ENCODE data around the gene SLC6A18. TPM values are rescaled to one million over a fixed set of nuclear protein-coding genes. Genes with fewer than 3 reads are reported as not detected.

SLC6A18 gene
- total and polyA plus RNA-seq, 2 of the 13 experiments (the other 11 are each of a cell fraction or from before 2014, with no cell fraction given): not detected

DNA sequence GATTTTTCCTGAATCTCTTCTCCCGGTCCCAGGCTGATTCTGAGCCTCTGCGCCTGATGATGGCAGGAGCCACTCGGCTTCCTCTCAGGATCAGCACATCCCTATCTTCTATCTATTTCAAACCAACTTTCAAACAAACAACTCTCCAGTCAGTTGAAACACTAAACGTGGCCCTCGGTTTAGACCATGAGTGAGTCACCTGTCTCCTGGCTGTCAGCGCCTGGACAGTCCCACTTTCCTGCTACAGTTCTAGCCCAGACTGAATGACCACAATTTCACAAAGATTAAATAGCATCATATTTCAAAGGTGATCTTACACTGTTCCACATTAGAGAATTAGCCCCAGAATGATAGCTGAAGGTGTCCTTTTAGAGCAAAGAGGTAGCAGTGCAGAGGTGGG, 17.6 kb upstream of the SLC6A18 start:
- FAIRE-seq: no peak
- Histone ChIP-seq H3K36me3 (replicated peaks in 1 of 2; ENCODE audit: control insufficient read depth in 1 of 2, insufficient read depth in 2 of 2, low read length in 2 of 2) (no peaks in the 10 kb centered on the region), H3K27ac (ENCODE audit: extremely low read length, insufficient read depth, low read length) (no peak overlapping the region), H4K20me1 (ENCODE audit: insufficient read depth, low read length) (no peaks in the 10 kb centered on the region), H3K9ac (ENCODE audit: insufficient read depth, low read depth, low read length) (no peak overlapping the region), H2AFZ (ENCODE audit: low read length) (no peak overlapping the region), H3K4me1 (ENCODE audit: insufficient read depth, low read length) (peaks cover 16% of the 10 kb centered on the region), H3K4me3 (replicated peaks in 1 of 3; ENCODE audit: insufficient read depth in 1 of 3, low read depth in 2 of 3, low read length in 3 of 3) (no peak overlapping the region), H3K9me3 (ENCODE audit: low read length) (no peaks in the 10 kb centered on the region), H3K79me2 (ENCODE audit: insufficient read depth, low read length) (no peaks in the 10 kb centered on the region), H3K27me3 (ENCODE audit: control insufficient read depth in 1 of 2, insufficient read depth in 2 of 2, low read length in 2 of 2) (peaks cover 15 to 68% of the 10 kb centered on the region in 2 experiments), H3K4me2 (ENCODE audit: low read depth, low read length) (no peak overlapping the region)
- TF ChIP-seq ZNF782 (CRISPR knock-in tag; IDR thresholded peaks at IDR 0.05; ENCODE audit: borderline replicate concordance): no peak
- TF ChIP-seq TRIM24 (CRISPR knock-in tag; IDR thresholded peaks at IDR 0.05): no peak
- no peak for TF ChIP-seq TOPORS (CRISPR knock-in tag; IDR thresholded peaks at IDR 0.05)
- peak; percentile 21; the same call in 1 of the 2 replicates for TF ChIP-seq RFX5 (IDR thresholded peaks at IDR 0.05; ENCODE audit: low read depth, low read length)
- no peak for TF ChIP-seq ZNF841 (CRISPR knock-in tag; IDR thresholded peaks at IDR 0.05; ENCODE audit: borderline replicate concordance)
- no peak for TF ChIP-seq ELF3 (CRISPR knock-in tag; IDR thresholded peaks at IDR 0.05)
- TF ChIP-seq FOSL2 (CRISPR knock-in tag; IDR thresholded peaks at IDR 0.05): 0 out of 2 replicates have a peak, but pooled peaks have one; percentile 9
- TF ChIP-seq ZSCAN30 (CRISPR knock-in tag; IDR thresholded peaks at IDR 0.05): no peak
- no peak for TF ChIP-seq RORA (CRISPR knock-in tag; IDR thresholded peaks at IDR 0.05)
- TF ChIP-seq RBFOX2 (IDR thresholded peaks at IDR 0.05; ENCODE audit: low read depth, low read length): no peak
- 22% methylated on average over 6 of the region's 6 CpGs for WGBS (ENCODE audit: low lambda C conversion rate)
- no peak for DNase-seq (ENCODE audit: low spot score)
- ATAC-seq: no peak
- ChIA-PET POLR2A (no interaction called here), CTCF (ENCODE audit: low intra/inter-chr PET ratio, low total read pairs) (no interaction called here)
- intact Hi-C loops (cut with micrococcal nuclease; ENCODE audit: unreplicated experiment) (loop anchor here (10.0 kb wide), 1 partner anchor 437 kb away; no protein-coding TSS in a partner anchor), in situ Hi-C loops (cut with HindIII; ENCODE audit: extremely low pct_ligation_motif_present, low pct_unique_long_range_greater_than_20kb) (no loop called here)
- no TSS peak for BruUV-seq (replicated peaks)

GRCh38 chr5:1208221-1208742, 16.9 kb upstream of the SLC6A18 start:
- TF ChIP-seq EEA1 (CRISPR knock-in tag; IDR thresholded peaks at IDR 0.05; ENCODE audit: borderline replicate concordance) (no peak), SMC3 (IDR thresholded peaks at IDR 0.05; ENCODE audit: low read length) (no peak), PHF20 (CRISPR knock-in tag; IDR thresholded peaks at IDR 0.05) (no peak), YY1 (IDR thresholded peaks at IDR 0.05; ENCODE audit: insufficient read depth, insufficient replicate concordance, low read depth, low read length) (no peak), GTF3A (CRISPR knock-in tag; conservative IDR thresholded peaks at IDR 0.05) (no peak), ZBTB1 (CRISPR knock-in tag; IDR thresholded peaks at IDR 0.05; ENCODE audit: borderline replicate concordance) (no peak), GATAD2A (CRISPR knock-in tag; IDR thresholded peaks at IDR 0.05) (no peak), NFYC (CRISPR knock-in tag; IDR thresholded peaks at IDR 0.05) (no peak), ZNF782 (CRISPR knock-in tag; IDR thresholded peaks at IDR 0.05; ENCODE audit: borderline replicate concordance) (no peak), NCOA5 (CRISPR knock-in tag; IDR thresholded peaks at IDR 0.05) (no peak), BRCA1 (CRISPR knock-in tag; IDR thresholded peaks at IDR 0.05) (no peak), SMAD9 (CRISPR knock-in tag; IDR thresholded peaks at IDR 0.05) (no peak), ATF7-NPFF (CRISPR knock-in tag; IDR thresholded peaks at IDR 0.05; ENCODE audit: low read depth) (no peak)
- Histone ChIP-seq H2AFZ (ENCODE audit: low read length) (no peak overlapping the region), H3K4me2 (ENCODE audit: low read depth, low read length) (no peak overlapping the region), H3K9ac (ENCODE audit: insufficient read depth, low read depth, low read length) (no peak overlapping the region), H3K79me2 (ENCODE audit: insufficient read depth, low read length) (no peaks in the 10 kb centered on the region), H3K9me3 (ENCODE audit: low read length) (no peaks in the 10 kb centered on the region), H3K4me1 (ENCODE audit: insufficient read depth, low read length) (peaks cover 16% of the 10 kb centered on the region), H3K4me3 (replicated peaks in 1 of 3; ENCODE audit: insufficient read depth in 1 of 3, low read depth in 2 of 3, low read length in 3 of 3) (no peak overlapping the region), H4K20me1 (ENCODE audit: insufficient read depth, low read length) (no peaks in the 10 kb centered on the region), H3K36me3 (replicated peaks in 1 of 2; ENCODE audit: control insufficient read depth in 1 of 2, insufficient read depth in 2 of 2, low read length in 2 of 2) (no peaks in the 10 kb centered on the region), H3K27me3 (ENCODE audit: control insufficient read depth in 1 of 2, insufficient read depth in 2 of 2, low read length in 2 of 2) (peaks cover 15 to 61% of the 10 kb centered on the region in 2 experiments), H3K27ac (ENCODE audit: extremely low read length, insufficient read depth, low read length) (no peak overlapping the region)
- intact Hi-C loops (cut with micrococcal nuclease; ENCODE audit: unreplicated experiment): loop anchor here (10.0 kb wide), 1 partner anchor 437 kb away; no protein-coding TSS in a partner anchor
- no TSS peak for BruUV-seq (replicated peaks)
- ChIA-PET POLR2A (interaction anchor here (1.0 kb wide), 1 partner anchor 25 kb away, joined by 3 read pairs; no protein-coding TSS in a partner anchor), CTCF (ENCODE audit: low intra/inter-chr PET ratio, low total read pairs) (interaction anchor here (1.4 kb wide), 1 partner anchor 437 kb away, joined by 6 read pairs; no protein-coding TSS in a partner anchor)
- no peak for ATAC-seq
- 20% methylated on average over 1 of the region's 17 CpGs for WGBS (ENCODE audit: low lambda C conversion rate)
- FAIRE-seq: no peak
- in situ Hi-C loops (cut with HindIII; ENCODE audit: extremely low pct_ligation_motif_present, low pct_unique_long_range_greater_than_20kb): no loop called here
- DNase-seq (ENCODE audit: low spot score): no peak

All from HepG2 (cell line).